Measurements from ENCODE around the gene TRIM22.

The TRIM22 gene

DNA sequence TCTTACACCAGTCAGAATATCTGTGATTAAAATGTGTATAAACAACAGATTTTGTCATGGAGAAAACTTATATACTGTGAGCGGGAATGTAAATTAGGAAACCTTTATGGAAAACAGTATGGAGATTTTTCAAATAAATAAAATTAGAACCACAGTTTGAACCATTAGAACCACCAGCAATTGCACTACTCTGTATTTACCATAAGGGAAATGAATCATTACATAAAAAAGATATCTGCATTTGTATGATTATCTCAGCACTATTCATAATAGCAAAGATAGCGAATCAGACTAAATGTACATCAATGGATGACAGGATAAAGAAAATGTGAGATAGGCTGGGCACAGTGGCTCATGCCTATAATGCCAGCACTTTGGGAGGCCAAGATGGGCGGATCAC is 57.0 kb downstream of the TRIM22 start:
- DNase-seq (ENCODE audit: low read depth): no peak

DNA sequence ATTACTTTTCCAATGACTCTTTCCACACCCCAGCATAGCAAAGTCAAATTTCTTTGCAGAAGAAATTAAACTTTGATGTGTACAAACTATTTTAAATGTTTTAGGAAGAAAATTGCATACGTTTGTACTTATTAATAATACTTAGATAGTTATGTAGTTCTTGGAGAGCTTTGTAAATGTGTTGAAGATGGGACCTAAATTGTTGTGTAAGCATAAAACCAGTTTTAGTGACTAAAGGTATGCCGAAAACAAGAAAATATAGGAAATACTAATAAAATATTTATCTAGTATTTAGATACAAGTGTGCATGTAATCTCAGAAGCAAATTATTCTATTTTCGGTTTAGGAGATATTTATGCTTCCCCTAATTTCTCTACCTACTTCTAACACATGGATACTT is 60.2 kb downstream of the TRIM22 start:
- DNase-seq (ENCODE audit: low read depth): no peak

DNA sequence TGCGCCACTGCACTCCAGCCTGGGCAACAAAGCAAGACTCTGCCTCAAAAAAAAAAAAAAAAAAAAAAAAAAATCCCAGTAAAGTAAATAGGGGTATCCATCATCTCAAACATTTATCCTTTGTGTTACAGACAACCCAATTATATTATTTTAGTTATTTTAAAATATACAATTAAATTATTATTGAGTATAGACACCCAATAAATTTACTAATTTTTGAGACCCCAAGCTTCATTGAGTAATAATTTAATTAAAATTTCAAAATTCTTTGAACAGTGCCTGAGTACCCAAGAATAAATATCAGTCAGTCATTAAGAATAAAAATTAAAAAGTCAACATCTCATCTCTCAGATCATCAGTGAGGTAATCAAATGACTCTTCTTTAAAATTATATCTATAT is 64.4 kb downstream of the TRIM22 start, which contains the start of gene OR52N4:
OR52N4 (plus strand) TSS at position 301 of the 400 bp plus-strand sequence. CDS start 498 bp downstream, outside the sequence.
- DNase-seq (ENCODE audit: low read depth): no peak

Data from activated T-cell treated with anti-CD3 and anti-CD28 coated beads for 48 hours (primary cell).